GM12878 (cell line): Measurements from ENCODE around the gene PPP6R2. TPM values are rescaled to one million over a fixed set of nuclear protein-coding genes. Genes with fewer than 3 reads are reported as not detected.

Experiments
- ATAC-seq: fragments of 200-7000 bp; cut with Tn5 transposase; 3 replicates; pipeline ENCODE4 v1.9.1; 2020; ENCODE audit warnings: mild to moderate bottlenecking, moderate library complexity
- BruUV-seq: library from RNA; stranded (reverse); fragments of 400-500 nt; replicated peaks from 2 replicates; lab custom pipeline; 2021; lab: Mats Ljungman, UMichigan
- CTCF ChIA-PET: fragments of 300-600 bp; sonication (Branson Sonifier 250); formaldehyde crosslinking; extraction: SDS; loops from one replicate; lab custom pipeline; 2021; ENCODE audit warnings: inconsistent platforms; lab: Yijun Ruan, JAX
- POLR2A ChIA-PET: fragments of 350-600 bp; formaldehyde crosslinking; extraction: SDS; loops from one replicate; lab custom pipeline; 2021; ENCODE audit warnings: inconsistent platforms; lab: Charles Lee
- RAD21 ChIA-PET: fragments of 300-600 bp; sonication (Branson Sonifier 250); formaldehyde crosslinking; loops from one replicate; lab custom pipeline; 2023; ENCODE audit warnings: antibody characterized with exemption; ENCODE audit not compliant: unreplicated experiment; lab: Charles Lee
- SMC1A ChIA-PET: fragments of 300-600 bp; sonication (Branson Sonifier 250); formaldehyde crosslinking; loops from one replicate; lab custom pipeline; 2023; ENCODE audit not compliant: unreplicated experiment, uncharacterized antibody; lab: Charles Lee
- DNase-seq: peaks from one replicate; pipeline ENCODE4 v3.0.0-alpha.2; 2011; ENCODE audit warnings: low read depth, low spot score
- FAIRE-seq: peaks from 3 replicates; lab custom pipeline; 2011; peaks lifted over from hg19 to GRCh38; lab: Jason Lieb, UNC
- H2AFZ ChIP-seq: 2 replicates; pipeline ENCODE4 v1.6.0; 2011; ENCODE audit warnings: low read depth, low read length, control low read depth; ENCODE audit not compliant: control insufficient read depth
- H3K27ac ChIP-seq: 2 replicates; pipeline ENCODE4 v1.5.1; 2011; ENCODE audit warnings: control low read depth; ENCODE audit not compliant: control insufficient read depth, insufficient read depth
- H3K27me3 ChIP-seq, 2 experiments: replicated peaks in 1 of 2; 2 replicates each; pipeline versions ENCODE4 v1.6.0 to v1.6.1; 2011; ENCODE audit warnings: low read length in 1 of 2; ENCODE audit not compliant: control insufficient read depth in 2 of 2, insufficient read depth in 2 of 2
- H3K36me3 ChIP-seq, 2 experiments: 2 replicates each; pipeline ENCODE4 v1.5.1; 2011; ENCODE audit warnings: low read length in 1 of 2; ENCODE audit not compliant: control insufficient read depth in 2 of 2, insufficient read depth in 2 of 2
- H3K4me1 ChIP-seq: 2 replicates; pipeline ENCODE4 v1.6.1; 2011; ENCODE audit warnings: mild to moderate bottlenecking, low read length, moderate library complexity, mixed read lengths; ENCODE audit not compliant: control insufficient read depth, insufficient read depth
- H3K4me2 ChIP-seq: 2 replicates; pipeline ENCODE4 v1.6.0; 2011; ENCODE audit warnings: control low read depth; ENCODE audit not compliant: control insufficient read depth, insufficient read depth
- H3K4me3 ChIP-seq: fragments of 200-600 bp; sonication (generic); 2 replicates; pipeline ENCODE4 v1.5.1; 2016
- H3K79me2 ChIP-seq: 2 replicates; pipeline ENCODE4 v1.6.0; 2011; ENCODE audit warnings: low read length; ENCODE audit not compliant: control insufficient read depth, insufficient read depth
- H3K9ac ChIP-seq: 2 replicates; pipeline ENCODE4 v1.8.0; 2011; ENCODE audit warnings: low read length, control low read depth, mixed read lengths; ENCODE audit not compliant: control insufficient read depth, insufficient read depth
- H3K9me3 ChIP-seq: replicated peaks from 3 replicates; pipeline ENCODE4 v1.5.1; 2011; ENCODE audit warnings: mild to moderate bottlenecking, low read length; ENCODE audit not compliant: control insufficient read depth, insufficient read depth
- H4K20me1 ChIP-seq: 2 replicates; pipeline ENCODE4 v1.6.0; 2011; ENCODE audit not compliant: control insufficient read depth, insufficient read depth
- ATF2 ChIP-seq: IDR thresholded peaks from 2 replicates; pipeline ENCODE4 v1.6.1; 2012; ENCODE audit warnings: low read length, inconsistent platforms
- BMI1 ChIP-seq: fragments of 450-650 bp; IDR thresholded peaks from 2 replicates; pipeline ENCODE4 v1.6.1; 2016; ENCODE audit warnings: mild to moderate bottlenecking, moderate library complexity, borderline replicate concordance
- CBFB ChIP-seq: IDR thresholded peaks from 2 replicates; pipeline ENCODE4 v1.6.1; 2016; ENCODE audit warnings: antibody characterized with exemption, low read depth
- CEBPB ChIP-seq, 2 experiments: fragments of 150-350 bp in 1 of 2; IDR thresholded peaks; 2 replicates each; pipeline ENCODE4 v1.6.1; 2012 to 2014; ENCODE audit warnings: low read depth in 2 of 2, low read length in 2 of 2, borderline replicate concordance in 1 of 2, inconsistent platforms in 1 of 2
- CHD4 ChIP-seq: fragments of 200-600 bp; sonication (generic); IDR thresholded peaks from 2 replicates; pipeline ENCODE4 v1.6.1; 2016; ENCODE audit warnings: mild to moderate bottlenecking
- SMAD5 ChIP-seq: IDR thresholded peaks from 2 replicates; pipeline ENCODE4 v1.6.1; 2016; ENCODE audit warnings: antibody characterized with exemption, low read depth
- TAF1 ChIP-seq: IDR thresholded peaks from 2 replicates; pipeline ENCODE4 v1.6.1; 2011; ENCODE audit warnings: mild to moderate bottlenecking, low read depth, low read length, borderline replicate concordance
- WRNIP1 ChIP-seq: IDR thresholded peaks from 2 replicates; pipeline ENCODE4 v1.6.1; 2011; ENCODE audit warnings: low read depth, low read length, improper control_type of control experiment, borderline replicate concordance
- ZBED1 ChIP-seq: IDR thresholded peaks from 2 replicates; pipeline ENCODE4 v1.6.1; 2016; ENCODE audit warnings: borderline replicate concordance
- WGBS: methylation state at CpG from one replicate; pipeline ENCODE4 v1.1.6; 2016; ENCODE audit warnings: low lambda C conversion rate; ENCODE audit not compliant: insufficient replicate concordance, insufficient coverage; ENCODE audit errors: missing lambda C conversion rate; 5-methylcytosine and 5-hydroxymethylcytosine counted together
- in situ Hi-C: fragments of 300-500 bp; cut with MboI; formaldehyde crosslinking; loops from 9 replicates; pipeline ENCODE4 v1.14.3; 2018; ENCODE audit warnings: mixed read lengths
- intact Hi-C: fragments of 100-400 bp; cut with micrococcal nuclease; formaldehyde crosslinking; loops from one replicate; pipeline ENCODE4 v1.14.2; 2022; ENCODE audit not compliant: unreplicated experiment
- polyA plus RNA-seq, 11 experiments: library from polyadenylated mRNA; depleted of rRNA in 4 of 11; unstranded in 6 of 11; stranded (reverse) in 5 of 11; fragments of >200 nt; fragmentation: Nextera tagmentation in 4 of 11; fragmentation: Illumina TruSeq in 1 of 11; extraction: Ambion mirVana in 4 of 11; extraction: Trizol in 1 of 11; gene quantifications; 1 replicate in 1 of 11; 2 replicates in 10 of 11; pipeline versions ENCODE4 v1.2.1 to v1.2.3, GENCODE V29; 2011 to 2016; ENCODE audit warnings: inconsistent platforms in 2 of 11, missing spikeins in 2 of 11, low read depth in 1 of 11
- total RNA-seq, 4 experiments: library from RNA; depleted of rRNA in 3 of 4; stranded (reverse); fragments of >200 nt in 3 of 4; fragmentation: Illumina TruSeq in 1 of 4; extraction: Trizol in 1 of 4; gene quantifications; 2 replicates each; pipeline versions ENCODE4 v1.2.1 to v1.2.3, GENCODE V29; 2013 to 2021

The PPP6R2 gene
- total and polyA plus RNA-seq, 10 of the 15 experiments (the other 5 are each of a cell fraction or from before 2014, with no cell fraction given): 0.29 to 52.6 (median 25.4) TPM

DNA sequence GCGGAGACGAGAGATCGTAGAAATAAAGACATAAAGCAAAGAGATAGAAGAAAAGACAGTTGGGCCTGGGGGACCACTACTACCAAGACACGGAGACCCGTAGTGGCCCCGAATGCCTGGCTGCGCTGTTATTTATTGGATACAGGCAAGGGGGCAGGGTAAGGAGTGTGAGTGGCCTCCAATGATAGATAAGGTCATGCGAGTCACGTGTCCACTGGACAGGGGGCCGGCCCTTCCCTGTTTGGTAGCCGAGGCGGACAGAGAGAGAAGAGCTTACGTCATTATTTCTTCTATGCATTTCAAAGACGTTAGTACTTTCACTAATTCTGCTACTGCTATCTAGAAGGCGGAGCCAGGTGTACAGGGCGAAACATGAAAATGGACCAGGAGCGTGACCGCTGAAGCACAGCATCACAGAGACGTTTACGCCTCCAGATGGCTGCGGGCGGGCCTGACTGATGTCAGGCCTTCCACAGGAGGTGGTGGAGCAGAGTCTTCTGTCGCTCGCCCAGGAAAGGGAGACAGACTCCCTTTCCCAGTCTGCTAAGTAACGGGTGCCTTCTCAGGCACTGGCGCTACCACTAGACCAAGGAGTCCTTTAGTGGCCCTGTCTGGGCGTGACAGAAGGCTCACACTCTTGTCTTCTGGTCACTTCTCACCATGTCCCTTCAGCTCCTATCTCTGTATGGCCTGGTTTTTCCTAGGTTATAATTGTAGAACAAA is 24.8 kb downstream of the PPP6R2 start (continued):
- TF ChIP-seq ATF2 (no peak), BMI1 (no peak), WRNIP1 (no peak)

DNA sequence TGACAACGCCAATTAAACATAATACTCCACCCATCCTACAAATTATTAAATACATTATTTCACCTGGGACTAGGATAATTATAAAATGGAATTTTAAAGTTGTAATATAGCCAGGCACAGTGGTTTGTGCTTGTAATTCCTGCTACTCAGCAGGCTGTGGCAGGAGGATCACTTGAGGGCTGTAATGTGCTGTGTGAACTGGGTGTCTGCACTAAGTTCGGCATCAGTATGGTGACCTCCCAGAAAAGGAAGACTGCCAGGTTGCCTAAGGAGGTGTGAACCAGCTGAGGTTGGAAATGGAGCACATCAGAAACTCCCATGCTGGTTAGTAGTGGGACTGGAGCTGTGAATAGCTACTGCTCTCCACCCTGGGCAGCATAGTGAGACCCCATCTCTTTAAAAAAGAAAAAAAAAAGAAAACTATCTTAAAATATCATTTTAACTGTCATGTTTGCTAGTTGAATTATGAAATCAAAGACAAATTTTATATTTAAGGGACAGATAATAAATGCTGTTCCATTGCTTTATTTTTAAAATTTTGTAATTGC is 28.0 kb downstream of the PPP6R2 start:
- ATAC-seq (no peak), FAIRE-seq (no peak), DNase-seq (no peak)
- TF ChIP-seq CBFB: no peak
- TF ChIP-seq TAF1: no peak
- no peak for TF ChIP-seq CEBPB (IDR thresholded peaks at IDR 0.05; ENCODE audit: borderline replicate concordance in 1 of 2, low read depth in 2 of 2, low read length in 2 of 2)
- TF ChIP-seq SMAD5: no peak
- no peak for TF ChIP-seq ZBED1
- no peak for TF ChIP-seq CHD4
- no peak overlapping the region for H3K27ac ChIP-seq
- ChIA-PET CTCF (interaction anchor here (1.0 kb wide), 1 partner anchor 10 kb away, joined by 3 read pairs; no protein-coding TSS in a partner anchor), SMC1A (no interaction called here), POLR2A (interaction anchor here (0.6 kb wide), 1 partner anchor 75 kb away, joined by 4 read pairs; no protein-coding TSS in a partner anchor), RAD21 (no interaction called here)
- WGBS: 100% methylated on average over 2 of the region's 2 CpGs
- in situ Hi-C loops (no loop called here), intact Hi-C loops (no loop called here)
- H3K36me3 ChIP-seq: peaks cover 2 to 14% of the 10 kb centered on the region in 2 experiments
- H3K4me2 ChIP-seq: no peak overlapping the region
- H3K4me3 ChIP-seq: no peak overlapping the region
- H3K79me2 ChIP-seq: no peaks in the 10 kb centered on the region
- H3K9me3 ChIP-seq: no peaks in the 10 kb centered on the region
- no peak overlapping the region for H2AFZ ChIP-seq
- H4K20me1 ChIP-seq: no peaks in the 10 kb centered on the region
- no peak overlapping the region for H3K9ac ChIP-seq
- peaks cover 3% of the 10 kb centered on the region; the same call in 1 of the 2 replicates for H3K4me1 ChIP-seq
- no TSS peak for BruUV-seq
- no peaks in the 10 kb centered on the region for H3K27me3 ChIP-seq
